Activated T-cell treated with anti-CD3 and anti-CD28 coated beads for 1 hour (primary cell): ENCODE data around the gene MATN4.
"Not testable (repeated sequence)": the region's sequence is repeated elsewhere in the genome, so short reads cannot be mapped to it uniquely, and the experiment has no call there.

Source experiments
- DNase-seq: peaks from one replicate; pipeline ENCODE4 v3.0.0-alpha.2; 2020; ENCODE audit warnings: low read depth

The MATN4 gene, protein sequence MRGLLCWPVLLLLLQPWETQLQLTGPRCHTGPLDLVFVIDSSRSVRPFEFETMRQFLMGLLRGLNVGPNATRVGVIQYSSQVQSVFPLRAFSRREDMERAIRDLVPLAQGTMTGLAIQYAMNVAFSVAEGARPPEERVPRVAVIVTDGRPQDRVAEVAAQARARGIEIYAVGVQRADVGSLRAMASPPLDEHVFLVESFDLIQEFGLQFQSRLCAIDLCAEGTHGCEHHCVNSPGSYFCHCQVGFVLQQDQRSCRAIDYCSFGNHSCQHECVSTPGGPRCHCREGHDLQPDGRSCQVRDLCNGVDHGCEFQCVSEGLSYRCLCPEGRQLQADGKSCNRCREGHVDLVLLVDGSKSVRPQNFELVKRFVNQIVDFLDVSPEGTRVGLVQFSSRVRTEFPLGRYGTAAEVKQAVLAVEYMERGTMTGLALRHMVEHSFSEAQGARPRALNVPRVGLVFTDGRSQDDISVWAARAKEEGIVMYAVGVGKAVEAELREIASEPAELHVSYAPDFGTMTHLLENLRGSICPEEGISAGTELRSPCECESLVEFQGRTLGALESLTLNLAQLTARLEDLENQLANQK

DNA sequence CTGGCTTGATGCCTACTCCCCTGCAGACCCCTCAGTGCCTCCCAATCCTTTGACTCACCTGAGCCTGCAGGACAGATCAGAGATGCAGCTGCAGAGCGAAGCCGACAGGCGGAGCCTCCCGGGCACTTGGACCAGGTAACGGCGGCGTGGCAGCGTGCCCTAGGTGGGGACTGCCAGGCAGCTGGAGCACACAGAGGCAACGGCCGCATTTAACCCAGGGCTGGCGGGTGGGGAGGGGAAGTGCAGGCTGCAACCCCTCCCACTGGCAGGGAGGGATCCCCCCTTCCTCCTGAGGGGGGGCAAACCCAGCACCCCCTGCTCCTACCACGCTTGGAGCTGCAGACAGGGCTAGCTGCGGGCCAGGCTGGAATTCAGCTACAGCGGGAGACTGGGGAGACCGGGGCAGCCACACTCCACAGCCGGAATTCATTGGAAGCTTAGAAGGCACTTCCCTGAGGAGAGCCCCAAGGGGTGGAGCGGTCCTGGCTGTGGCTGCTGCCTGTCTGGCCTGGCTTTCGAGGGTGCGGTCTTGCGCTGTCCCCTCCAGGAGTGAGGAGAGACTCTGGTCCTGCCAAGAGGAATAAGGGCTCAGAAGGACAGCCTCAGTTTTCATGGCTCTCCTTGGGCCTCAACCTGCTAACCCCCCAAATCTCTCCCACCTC is at the start of gene MATN4:
Gene MATN4, minus strand, starts transcription at position 183 of the 662 bp plus-strand sequence. CDS start 2,717 bp downstream, outside the sequence.
- DNase-seq, result no peak

DNA sequence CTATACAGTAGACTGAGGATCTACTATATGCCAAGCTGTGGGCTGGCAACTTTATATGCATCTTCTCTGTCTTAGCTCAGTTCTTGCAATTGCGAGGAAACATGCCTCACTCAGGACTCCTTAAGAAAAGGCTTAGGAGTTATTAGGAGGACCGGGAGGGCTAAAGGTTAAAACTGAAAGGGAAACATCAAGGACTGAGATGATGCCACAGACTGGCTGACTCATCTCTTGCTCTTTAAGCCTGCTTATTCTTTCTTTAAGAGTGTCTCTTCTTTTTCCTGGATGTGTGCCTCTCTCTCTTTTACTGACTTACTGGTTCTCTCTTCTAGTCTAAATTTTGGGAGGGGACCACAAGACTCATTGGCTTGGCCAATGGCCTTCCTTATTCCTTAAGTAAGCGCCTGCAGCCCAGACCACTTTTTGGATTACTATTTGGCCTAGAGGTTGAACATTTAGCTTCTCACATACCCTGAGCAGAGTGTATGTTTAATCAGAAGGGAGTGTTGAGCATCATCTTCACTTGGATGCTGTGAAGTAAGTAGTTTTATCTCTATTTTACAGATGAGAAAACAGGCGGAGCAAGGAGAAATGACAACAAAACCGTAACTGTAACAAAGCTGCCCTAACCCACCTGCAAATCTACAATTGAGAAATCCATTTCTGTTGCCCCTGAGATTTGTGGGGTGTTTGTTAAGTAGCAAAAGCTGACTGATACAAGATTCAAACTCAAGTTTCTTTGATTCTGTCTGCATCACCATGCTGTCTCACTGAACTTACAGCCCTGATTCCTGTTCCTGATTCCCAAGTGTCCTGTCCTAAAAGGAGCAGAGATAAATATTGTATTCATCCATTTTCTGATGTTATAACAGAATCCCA is 47.3 kb upstream of the MATN4 start:
- no peak for DNase-seq

DNA sequence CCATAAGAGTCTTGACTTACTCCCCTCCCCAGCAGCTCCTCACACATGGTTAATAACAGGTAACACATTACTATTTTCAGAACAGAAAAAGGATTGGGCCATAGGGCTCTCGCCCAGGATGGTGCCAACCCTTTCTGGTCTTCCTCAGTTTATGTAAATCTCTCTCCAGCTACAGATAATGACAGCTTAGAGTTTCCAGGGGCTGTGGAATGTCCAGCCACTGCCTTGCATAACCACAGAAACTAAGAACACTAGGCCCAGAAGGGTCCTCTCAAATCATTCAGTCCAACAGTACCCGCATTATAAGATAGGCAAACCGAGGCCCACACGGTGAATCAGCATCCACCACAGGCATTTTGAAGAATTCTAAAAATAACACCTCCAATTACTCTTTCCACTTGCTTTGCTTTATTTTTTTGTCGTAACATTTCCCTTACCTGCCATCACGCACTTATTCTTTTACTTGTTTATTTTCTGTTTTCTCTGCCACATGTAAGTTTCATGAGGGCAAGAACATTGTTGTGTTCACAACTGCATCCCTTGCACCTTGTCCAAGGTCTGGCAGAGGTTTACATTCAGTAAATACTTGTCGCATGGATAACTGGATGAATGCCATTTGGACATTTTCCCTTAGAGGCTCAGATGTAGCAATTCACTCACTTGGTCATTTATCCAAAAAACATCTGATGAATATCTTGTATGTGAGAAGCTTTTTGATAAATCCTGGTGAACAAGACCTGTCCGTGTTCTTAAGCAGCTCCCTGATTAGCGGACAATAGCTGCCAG is 46.5 kb upstream of the MATN4 start:
- no peak for DNase-seq

DNA sequence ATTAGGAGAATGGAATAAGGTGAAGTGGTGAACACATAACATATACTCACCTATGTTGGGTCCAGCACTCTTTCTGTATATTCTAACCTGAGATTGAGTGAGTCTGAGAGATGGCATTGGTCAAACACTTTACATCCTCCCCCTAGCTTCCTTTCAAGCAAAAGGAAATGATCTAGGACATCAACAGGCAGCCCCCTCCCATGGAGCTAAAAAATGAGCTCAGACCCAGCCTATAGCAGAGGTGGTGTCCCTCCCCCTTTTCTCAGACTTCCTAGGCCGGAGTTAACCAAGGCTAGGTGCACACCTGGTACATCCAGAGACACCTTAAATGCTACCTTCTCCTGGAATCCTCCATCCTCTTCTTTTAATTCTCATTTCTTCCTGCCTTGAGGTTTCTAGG is 45.6 kb upstream of the MATN4 start:
- DNase-seq, result no peak

DNA sequence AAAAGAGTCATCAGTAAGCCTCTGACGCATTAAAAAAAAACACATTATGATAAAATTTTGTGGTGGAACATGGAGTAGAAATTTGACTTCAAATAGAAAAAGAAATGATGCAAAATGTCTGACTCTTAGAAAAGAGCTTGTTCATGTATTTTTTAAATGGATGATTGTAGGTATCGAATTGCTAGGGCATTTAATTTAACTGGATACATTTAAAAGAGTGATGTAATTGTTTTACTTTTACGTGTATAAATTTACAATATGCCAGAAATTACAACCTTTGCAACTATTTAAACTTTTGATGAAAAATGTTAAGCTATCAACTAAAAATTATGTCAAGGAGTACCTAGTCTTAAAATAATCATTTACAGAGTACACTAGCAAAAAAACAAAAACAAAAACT is 44.6 kb upstream of the MATN4 start:
- DNase-seq, result no peak

DNA sequence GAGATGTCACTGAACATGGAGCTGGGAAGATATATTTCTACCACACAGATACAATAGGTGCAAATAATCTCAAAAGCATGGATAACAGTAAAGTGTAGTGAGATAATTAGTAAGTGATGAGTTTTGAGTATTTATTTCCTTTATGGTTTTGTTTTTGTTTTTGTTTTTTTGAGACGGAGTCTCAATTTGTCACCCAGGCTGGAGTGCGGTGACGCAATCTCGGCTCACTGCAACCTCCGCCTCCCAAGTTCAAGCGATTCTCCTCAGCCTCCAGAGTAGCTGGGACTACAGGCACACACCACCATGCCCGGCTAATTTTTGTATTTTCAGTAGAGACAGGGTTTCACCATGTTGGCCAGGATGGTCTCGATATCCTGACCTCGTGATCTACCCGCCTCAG is 42.7 kb upstream of the MATN4 start:
- DNase-seq, result not testable (repeated sequence)

DNA sequence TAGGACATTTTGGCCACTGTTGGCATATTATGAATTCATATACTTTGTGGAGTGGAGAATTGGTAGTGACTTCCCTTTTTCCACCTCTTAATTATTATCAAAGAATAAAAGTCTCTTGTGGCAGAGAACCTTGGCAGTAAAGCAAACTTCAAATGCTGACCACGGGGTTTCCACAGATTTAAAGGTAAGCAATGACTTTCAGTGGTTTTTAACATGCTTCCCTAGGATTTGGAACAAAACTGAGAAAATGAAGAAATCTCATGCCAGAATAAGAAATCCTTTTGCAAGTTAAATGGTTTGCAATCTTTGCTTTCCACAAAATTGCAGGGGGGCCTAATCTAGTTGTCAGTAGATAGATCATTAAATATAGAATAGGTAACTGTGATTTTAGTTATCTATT is 42.1 kb upstream of the MATN4 start:
- DNase-seq, result no peak

DNA sequence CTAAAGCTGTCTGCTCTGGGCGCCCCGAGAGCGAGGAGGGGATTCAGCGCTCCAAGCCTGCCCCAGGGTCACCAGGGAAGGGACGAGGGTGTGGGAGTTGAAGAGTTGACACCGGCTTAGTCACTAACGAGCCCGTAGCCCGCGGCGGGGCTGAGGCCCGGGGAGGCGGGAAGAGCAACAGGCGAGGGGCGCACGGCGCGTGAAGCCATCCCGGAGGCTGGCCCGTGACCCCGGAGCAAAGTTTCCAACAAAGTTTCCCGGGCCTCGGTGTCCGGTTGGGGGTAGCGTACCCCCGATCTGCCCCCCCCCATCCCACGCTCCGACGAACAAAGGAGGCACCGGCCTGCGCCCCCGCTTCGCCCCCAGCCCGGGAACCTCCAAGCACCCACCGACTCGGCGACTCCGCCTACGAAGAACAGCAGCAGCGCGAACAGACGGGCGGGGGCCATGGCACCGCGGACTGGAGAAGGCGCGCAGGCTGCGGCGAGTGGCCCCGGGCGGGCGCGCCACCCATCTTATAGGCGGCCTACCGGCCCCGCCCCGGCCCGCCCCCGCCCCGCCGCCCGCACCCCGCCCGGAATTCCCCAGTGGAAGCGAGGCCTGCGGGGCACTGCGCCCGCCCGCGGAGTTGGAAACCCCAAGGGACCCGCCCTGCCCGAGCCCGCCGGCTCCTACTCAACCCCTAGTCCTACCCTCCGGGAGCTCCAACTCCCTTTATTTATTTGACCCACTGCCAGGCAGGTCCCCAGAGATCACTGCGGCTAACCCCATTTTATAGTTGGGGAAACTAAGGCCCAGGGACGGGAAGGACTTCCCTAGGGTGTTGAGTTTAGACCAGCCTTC is 40.1 kb upstream of the MATN4 start, which contains the start of gene SDC4:
Gene SDC4, minus strand, starts transcription at position 489 of the 843 bp plus-strand sequence. Its CDS starts 40 bp downstream, at position 449.
- DNase-seq, result peak; percentile 44

DNA sequence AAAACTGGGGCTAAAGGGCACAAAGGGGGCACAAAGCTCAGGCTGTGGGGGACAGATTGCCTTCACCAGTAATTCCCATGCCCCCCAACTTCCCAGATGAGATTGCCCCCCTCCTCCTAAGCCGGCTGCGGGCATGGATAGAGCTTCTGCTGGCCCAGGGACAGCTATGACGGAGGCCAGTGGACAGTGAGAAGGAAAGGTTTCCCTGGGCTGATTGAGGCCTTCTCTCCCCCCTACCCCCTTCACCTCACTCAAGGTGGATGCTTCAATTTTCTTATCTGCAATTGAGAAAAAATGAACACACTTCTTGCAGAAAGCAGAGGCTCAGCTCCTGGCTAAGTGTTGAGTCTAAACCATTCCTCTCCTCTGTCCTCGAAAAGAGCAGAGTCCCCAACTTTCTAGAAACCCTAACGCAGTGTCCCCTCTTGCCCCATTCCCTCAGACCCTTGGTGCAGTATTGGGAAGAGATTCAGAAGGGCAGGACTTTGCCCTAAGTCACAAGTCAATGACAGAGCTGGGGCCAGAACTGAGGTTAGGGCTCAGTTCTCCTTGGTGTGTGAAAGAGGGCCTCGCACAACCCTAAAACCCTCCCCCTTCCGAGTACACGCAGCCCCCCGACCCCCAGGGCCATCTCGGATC is 39.3 kb upstream of the MATN4 start:
- no peak for DNase-seq

DNA sequence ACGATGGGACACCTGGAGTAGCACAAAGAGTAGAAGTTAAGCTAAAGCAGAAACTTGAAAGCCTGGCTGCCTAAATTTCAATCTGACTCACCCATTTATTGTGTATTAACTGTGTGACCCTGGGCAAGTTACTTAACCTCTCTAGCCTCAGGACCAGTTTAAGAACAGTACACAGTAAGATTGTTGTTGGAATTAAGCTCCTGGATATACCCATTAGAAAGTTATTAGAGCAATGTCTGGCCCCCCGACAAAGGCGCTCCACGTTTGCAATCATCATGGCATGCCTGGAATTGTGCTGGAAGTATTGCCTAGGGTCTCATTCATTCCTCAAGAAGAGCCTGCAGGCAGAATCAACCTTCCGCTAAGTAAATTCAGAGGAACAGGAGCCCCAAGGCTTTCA is 38.8 kb upstream of the MATN4 start:
- DNase-seq, result no peak

DNA sequence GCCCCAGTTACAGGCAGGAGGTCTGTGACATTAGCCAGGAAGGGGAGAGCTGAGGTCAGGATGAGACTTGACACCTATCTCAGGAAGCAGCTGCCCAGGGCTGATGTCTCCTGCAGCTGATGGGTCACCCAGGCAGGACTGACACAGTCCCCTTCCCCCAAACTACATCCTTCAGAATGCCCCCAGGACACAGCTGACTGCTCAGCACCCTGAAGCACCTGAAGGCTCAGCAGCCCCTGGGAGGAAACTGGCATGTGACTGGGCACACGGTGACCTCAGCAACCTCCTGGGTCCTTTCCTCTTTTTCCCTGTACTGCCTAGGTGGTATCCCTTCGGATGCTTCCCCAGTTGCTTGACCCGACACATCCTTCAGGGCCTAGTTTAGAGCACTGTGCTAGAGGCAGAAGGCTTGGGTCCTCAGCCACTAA is 38.2 kb upstream of the MATN4 start:
- DNase-seq, result no peak

DNA sequence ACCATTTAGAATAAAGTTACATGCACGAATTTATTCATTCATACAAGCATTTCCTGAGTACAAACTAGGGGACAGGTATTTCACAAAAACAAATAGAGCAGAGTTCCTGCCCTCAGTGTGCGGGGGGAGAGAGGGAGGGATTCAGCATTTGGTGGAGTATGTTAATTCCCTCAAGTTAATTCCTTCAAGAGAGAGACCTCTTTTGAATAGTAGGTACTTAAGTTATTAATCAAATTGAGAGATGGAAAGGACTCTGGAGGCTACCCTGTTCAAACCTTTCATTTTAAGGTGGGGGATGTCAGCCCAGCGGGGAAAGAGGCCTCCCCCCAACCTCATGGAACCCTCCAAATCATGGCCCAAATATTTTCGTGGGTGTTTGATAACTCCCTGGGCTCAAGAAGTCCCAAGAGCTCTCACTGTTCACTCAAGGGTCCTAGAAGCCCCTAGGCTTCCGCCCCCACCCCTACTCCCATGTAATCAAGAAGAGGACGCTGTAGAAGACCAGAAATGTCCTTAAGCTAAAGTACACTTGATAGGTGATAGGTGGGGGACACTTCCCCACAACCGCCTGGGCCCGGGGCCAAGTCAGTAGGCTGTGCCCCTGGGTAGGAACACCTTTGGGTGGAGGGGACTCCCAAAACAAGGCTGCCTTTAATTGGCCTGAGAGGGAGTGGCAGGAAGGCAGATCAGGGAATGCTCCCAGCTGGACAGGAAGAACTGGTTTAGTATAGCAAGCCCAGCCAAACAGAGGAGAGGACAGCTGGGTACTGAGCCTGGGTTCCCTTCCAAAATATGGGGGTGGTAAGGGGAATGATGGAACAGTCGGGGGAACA is 37.2 kb upstream of the MATN4 start:
- no peak for DNase-seq

DNA sequence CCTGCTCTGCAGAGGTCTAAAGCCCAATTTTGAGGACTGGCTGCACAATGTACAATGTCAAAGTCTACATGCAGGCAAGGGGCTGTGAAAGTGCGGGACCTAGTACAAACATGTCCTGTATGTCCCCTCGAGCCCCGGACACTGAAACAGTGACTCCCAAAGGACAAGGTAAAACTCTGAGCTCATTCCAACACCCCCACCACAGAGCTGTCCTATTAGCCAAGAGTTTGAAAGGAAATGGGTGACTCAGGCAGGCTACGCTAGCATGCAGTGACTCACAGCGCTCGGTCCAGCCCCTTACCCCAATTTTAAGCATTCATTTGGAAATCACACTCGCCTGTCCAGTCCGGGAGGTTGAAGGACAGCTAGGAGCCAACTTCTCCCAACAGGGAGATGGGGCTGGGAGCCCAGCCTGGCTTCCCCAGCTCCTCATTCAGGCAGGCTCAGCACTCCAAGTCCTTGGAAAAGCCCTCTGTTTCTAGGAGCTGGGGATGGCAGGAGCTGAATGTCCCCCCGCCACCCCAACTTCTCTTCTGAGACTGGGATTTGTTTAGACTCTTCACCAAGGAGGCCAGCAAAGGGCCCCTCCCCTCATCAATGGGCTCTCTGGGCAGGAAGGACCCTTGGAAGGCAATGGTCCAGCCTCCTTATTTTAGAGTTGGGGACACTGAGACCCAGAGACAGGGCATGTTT is 36.2 kb upstream of the MATN4 start:
- DNase-seq, result no peak

DNA sequence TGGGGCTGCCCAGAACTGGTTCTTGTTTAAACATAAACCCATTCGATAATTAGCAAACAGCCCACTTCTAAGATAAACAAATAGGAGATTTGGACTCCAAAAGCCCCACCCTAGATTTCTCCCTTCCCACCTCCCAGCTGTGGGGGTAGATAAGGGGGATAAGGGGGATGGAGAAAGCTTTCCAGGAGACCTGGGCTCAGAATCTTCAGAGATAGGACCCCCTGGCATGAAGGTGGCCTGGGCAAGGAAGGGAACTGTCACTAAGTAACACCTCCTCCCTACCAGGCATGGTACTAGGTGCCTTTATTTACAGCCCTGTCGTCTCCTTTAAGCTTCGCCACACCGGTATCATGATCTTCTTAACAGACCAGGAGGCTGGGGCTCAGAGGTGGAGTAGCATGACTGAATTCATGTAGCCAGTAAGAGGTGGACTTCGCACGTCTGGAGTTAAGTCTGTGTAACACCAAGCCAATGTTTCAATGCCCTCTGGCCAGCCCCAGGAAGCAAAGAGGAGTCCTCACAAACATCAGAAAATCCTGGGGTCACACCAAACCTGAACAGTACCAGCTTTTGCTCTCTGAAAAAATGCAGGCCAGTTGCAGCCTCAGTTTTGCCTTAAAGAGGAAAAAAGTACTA is 35.6 kb upstream of the MATN4 start:
- DNase-seq, result no peak

DNA sequence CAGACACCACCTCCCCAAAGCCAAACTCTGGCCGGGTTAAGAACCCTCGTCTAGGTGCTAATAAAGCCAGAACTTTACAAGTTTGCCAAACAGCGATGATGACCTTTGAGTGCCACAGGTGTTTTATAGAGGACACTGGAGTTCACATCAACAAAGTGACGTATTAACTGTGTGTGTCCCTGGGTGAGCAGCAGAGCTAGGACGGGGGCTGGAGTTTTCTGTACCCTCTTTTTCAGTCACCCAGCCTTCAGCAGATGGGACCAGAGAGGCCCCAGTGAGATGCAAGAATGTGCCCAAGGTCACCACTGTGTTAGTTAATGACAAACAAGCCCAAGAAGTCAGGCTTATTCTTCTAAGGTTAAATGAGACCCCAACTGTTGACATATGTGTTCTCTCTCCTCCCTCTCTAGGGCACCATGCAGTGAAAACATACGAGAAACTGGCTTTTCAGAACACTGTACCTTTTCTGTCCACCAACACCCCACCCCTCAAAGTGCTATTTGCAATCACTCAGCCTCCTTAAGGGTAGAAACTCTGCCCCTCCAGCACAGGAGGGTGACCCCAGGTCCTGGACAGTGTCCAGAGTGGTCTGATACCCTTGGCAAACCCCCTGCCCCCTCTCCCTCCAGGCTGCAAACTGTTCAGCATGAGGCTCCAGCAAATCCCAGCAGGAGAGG is 34.9 kb upstream of the MATN4 start:
- no peak for DNase-seq

DNA sequence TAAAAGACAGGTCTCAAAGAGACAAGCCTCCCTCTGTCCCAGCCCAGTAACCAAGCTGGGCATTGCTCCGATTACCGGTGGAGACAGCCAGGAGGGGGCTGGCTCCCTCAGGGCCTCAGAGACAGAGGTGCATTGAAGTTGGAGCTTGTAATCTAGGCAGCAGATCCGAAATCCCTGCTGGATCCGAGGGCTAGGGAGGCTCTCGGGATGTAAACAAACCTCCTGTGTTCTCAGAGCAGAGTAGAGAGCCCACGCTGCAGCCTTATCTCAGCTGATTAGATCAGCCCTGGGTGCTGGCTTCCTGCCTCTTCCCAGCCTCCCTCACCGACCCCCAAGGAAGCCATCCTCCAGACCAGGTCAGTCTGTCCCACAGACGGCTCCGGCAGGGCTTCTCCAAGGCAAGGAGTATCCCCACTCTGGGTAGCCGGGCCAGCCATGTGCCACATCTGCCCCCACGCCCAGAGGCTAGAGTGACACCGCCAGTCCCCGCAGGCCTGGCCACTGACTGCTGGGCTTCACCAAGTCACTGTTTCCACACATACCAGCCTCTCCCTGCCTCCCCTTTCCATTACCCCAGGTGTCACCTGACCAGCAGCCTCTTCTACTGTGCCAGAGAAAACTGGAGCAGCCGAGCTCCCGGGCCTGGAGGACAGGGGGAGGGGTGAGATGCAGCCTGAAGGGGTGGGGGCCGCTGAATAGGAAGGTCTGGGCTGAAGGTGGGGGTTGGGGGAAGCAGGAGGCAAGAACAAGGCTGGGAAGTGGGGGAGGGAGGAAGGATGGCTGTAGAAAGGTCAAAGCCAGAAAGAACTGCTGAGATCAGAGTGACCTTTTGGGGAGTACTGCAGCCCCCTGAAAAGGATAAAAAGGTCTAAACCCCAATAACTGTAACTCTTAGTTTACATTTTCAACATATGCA is 34.1 kb upstream of the MATN4 start:
- DNase-seq, result no peak
